Occipital lobe (tissue), 2 donors: ENCODE measurements around the gene ETV1. TPM values are rescaled to one million over a fixed set of nuclear protein-coding genes. Genes with fewer than 3 reads are reported as not detected.

Experiments used
- DNase-seq: peaks from one replicate; lab custom pipeline; 2025; lab: John Stamatoyannopoulos, UW
- total RNA-seq: library from RNA; depleted of rRNA; stranded (reverse); fragments of >200 nt; gene quantifications from one replicate; pipeline ENCODE4 v1.2.3, GENCODE V29; 2014

ETV1 gene
- total RNA-seq, 1 donor from 2014 or later: 66.1 TPM

- DNase-seq: no peak
These were observed 2.1 kb downstream of the ETV1 start for GRCh38 chr7:13987395-13987794.

GRCh38 chr7:13986208-13986607 lies 3.3 kb downstream of the ETV1 start:
- DNase-seq: no peak

- DNase-seq: no peak
These were observed 4.4 kb downstream of the ETV1 start for GRCh38 chr7:13984831-13985685.

GRCh38 chr7:13984061-13984460 lies 5.4 kb downstream of the ETV1 start:
- no peak for DNase-seq

- DNase-seq: no peak
These were observed 6.4 kb downstream of the ETV1 start for GRCh38 chr7:13982940-13983677.

GRCh38 chr7:13981070-13981469 lies 8.4 kb downstream of the ETV1 start:
- DNase-seq: peak; percentile 8

GRCh38 chr7:13980474-13980873 lies 9.0 kb downstream of the ETV1 start:
- no peak for DNase-seq

- DNase-seq: no peak
These were observed 9.6 kb downstream of the ETV1 start for GRCh38 chr7:13979671-13980435.

- DNase-seq: no peak
These were observed 12.9 kb downstream of the ETV1 start for GRCh38 chr7:13976594-13976993.

GRCh38 chr7:13965077-13965476 lies 24.4 kb downstream of the ETV1 start:
- DNase-seq: no peak

GRCh38 chr7:13963925-13964324 lies 25.5 kb downstream of the ETV1 start:
- DNase-seq: no peak

- no peak for DNase-seq
These were observed 34.0 kb downstream of the ETV1 start for GRCh38 chr7:13955494-13955893.

GRCh38 chr7:13953368-13953767 lies 36.1 kb downstream of the ETV1 start:
- DNase-seq: no peak

GRCh38 chr7:13952921-13953320 lies 36.5 kb downstream of the ETV1 start:
- DNase-seq: no peak

- DNase-seq: no peak
These were observed 39.5 kb downstream of the ETV1 start for GRCh38 chr7:13949939-13950338.

- no peak for DNase-seq
These were observed 40.0 kb downstream of the ETV1 start for GRCh38 chr7:13949445-13949844.

- no peak for DNase-seq
These were observed 41.3 kb downstream of the ETV1 start for GRCh38 chr7:13948019-13948801.

GRCh38 chr7:13947535-13947934 lies 41.9 kb downstream of the ETV1 start:
- no peak for DNase-seq

- DNase-seq: no peak
These were observed 43.3 kb downstream of the ETV1 start for GRCh38 chr7:13946181-13946580.

- DNase-seq: peak; percentile 1
These were observed 43.8 kb downstream of the ETV1 start for GRCh38 chr7:13945670-13946069.

- no peak for DNase-seq
These were observed 55.9 kb downstream of the ETV1 start for GRCh38 chr7:13933536-13933935.
